ENCODE data around the gene NECTIN1.

The NECTIN1 gene

DNA sequence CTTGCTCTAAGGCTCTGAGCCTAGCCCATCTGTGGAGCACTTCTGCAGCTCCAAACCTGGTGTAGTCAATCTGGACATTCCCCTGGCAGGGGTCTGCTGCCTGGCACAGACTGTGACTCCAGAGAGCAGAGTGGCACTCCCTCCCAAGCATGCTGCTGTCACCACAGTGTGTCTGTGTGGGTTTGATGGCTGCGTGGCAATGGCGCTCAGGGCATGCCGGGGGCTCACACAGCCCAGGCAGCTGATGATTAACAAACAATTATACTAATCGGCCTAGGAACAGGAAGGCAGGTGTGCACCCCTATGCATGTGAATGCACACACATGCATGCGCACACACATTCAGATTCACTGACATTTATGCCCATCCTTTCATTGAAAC lies 9.0 kb upstream of the NECTIN1 start:
- no peak overlapping the region for H3K27ac ChIP-seq
- TF ChIP-seq, protein P1, sequence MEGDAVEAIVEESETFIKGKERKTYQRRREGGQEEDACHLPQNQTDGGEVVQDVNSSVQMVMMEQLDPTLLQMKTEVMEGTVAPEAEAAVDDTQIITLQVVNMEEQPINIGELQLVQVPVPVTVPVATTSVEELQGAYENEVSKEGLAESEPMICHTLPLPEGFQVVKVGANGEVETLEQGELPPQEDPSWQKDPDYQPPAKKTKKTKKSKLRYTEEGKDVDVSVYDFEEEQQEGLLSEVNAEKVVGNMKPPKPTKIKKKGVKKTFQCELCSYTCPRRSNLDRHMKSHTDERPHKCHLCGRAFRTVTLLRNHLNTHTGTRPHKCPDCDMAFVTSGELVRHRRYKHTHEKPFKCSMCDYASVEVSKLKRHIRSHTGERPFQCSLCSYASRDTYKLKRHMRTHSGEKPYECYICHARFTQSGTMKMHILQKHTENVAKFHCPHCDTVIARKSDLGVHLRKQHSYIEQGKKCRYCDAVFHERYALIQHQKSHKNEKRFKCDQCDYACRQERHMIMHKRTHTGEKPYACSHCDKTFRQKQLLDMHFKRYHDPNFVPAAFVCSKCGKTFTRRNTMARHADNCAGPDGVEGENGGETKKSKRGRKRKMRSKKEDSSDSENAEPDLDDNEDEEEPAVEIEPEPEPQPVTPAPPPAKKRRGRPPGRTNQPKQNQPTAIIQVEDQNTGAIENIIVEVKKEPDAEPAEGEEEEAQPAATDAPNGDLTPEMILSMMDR (conservative IDR thresholded peaks at IDR 0.05) = no peak

DNA sequence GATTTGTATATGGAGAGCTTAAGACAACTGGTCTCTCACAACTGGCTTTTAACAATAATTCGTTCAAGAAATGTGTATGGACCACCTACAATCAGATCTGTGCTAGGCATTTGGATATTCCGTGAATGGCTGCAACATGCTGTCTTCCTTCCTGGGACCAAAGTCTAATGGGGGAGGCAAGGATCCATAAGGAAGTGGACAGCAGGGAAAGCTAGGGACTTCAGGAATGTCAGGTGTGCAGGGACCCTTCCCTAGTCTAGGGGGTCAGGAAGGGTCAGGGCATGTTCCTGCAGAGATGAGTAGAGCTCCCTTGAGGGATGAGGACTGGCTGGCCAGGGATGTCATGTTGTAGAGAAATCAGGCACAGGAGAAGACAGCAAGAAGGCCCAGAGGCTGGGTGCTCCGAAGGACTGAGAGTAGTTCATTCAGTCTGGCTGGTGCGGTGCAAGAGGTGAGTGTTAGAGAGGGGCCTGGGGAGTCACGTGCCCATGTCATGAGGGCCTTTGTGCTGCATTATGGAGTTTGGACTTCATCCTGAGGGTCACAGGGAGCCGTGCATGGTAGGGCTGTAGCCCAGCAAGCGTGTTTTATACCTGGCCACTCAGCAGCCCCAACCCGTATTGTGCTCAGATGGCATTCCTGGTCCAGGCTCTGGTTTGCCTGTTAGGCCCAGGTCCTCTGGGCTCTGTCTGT lies 8.5 kb upstream of the NECTIN1 start:
- no peak overlapping the region for H3K27ac ChIP-seq
- TF ChIP-seq, protein P1 (conservative IDR thresholded peaks at IDR 0.05) = no peak

DNA sequence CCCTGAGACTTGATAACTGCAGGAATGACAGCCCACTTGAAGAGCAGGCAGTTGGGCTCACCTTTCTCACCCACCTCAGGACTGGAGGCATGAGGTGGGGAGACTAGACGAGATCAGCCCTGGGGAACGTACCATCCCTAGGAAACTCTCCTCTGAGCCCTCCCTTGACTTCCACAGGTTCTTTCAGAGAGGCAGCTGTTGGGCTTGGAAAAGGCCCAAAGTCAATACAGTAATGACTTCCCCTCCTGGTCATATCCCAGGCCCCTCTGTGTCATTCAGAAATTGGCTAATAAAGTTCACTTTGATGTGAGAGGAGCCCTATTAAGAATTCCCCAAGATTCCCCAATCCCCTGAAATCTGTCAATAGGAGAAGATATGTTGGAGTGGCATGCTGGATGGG lies 5.8 kb upstream of the NECTIN1 start:
- no peak overlapping the region for H3K27ac ChIP-seq
- TF ChIP-seq, protein P1 (conservative IDR thresholded peaks at IDR 0.05) = no peak

DNA sequence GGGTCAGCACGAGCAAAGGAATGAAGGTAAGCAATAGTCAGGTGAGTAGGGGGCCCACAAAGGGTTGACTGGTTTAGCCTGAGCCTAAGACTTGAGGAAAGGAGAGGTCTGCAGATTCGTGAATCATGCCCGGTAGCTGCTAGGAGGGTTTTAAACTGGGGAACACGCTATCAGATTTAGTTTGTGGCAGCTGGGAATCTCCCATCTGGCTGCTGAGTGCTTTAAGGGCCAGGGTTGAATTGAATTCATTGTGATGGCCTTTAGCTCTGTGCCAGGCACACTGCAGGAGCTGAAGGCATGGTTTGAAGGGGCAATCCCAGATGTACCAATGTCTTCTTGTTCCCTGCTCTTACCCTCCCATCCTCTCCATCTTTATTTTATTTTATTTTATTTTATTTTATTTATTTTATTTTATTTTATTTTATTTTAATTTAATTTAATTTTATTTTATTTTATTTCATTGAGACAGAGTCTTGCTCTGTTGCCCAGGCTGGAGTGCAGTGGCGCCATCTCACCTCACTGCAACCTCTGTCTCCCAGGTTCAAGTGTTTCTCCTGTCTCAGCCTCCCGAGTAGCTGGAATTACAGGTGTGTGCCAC lies 1.9 kb upstream of the NECTIN1 start:
- H3K27ac ChIP-seq = peak overlapping the region; percentile 91
- TF ChIP-seq, protein P1 (conservative IDR thresholded peaks at IDR 0.05) = no peak

DNA sequence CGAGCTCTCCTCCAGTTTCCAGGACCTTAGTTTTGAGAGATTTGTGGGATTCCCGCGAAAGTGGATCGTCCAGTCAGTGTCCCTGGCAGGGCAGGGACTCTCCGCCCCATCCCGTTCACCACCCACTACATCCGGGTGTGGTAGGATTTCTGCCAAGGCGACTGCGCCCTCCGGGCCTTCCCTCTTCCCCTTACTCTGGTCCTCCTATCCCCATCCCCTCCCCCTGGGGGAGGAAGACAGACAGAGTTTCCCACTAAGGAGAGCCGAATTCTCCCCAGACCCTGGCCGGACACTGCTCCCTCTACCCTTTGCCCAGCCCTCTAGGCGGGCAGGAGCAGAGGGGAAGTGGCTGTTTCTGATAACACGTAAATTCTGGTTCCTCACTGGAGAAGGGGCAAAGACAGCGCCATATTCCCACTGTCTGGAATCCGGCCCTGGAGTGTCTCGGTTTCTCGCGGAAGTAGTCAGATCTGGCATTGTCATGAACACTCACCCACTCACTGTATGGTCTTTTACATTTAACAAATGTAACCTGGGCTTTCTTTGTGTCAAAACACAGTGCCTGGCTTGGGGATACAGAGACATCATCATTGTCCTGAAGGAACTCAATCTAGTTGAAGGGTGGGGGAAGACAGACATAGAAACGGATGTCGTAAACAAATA lies 1.1 kb upstream of the NECTIN1 start:
- H3K27ac ChIP-seq = peak overlapping the region; percentile 91
- TF ChIP-seq, protein P1 (conservative IDR thresholded peaks at IDR 0.05) = no peak

DNA sequence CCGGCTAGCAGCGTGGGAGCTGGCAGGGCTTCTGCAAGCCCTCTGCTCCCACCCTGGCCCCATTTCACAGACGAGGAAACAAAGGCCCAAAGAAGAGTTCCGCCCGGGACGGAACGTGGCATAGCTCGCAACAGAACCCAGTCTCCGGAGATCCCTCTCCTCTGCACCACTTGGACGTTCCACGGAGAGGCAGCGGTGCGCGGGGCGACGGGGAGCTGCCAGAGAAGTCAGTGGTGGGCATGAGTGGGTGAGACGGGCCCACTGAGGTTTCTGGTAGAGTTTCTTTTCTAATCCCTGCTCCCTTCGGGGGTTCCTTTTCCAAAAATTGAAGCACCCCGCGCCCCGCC lies 554 bp upstream of the NECTIN1 start:
- TF ChIP-seq, protein P1 (conservative IDR thresholded peaks at IDR 0.05) = no peak; the same call in none of the 2 replicates
- peak overlapping the region; percentile 91 for H3K27ac ChIP-seq

DNA sequence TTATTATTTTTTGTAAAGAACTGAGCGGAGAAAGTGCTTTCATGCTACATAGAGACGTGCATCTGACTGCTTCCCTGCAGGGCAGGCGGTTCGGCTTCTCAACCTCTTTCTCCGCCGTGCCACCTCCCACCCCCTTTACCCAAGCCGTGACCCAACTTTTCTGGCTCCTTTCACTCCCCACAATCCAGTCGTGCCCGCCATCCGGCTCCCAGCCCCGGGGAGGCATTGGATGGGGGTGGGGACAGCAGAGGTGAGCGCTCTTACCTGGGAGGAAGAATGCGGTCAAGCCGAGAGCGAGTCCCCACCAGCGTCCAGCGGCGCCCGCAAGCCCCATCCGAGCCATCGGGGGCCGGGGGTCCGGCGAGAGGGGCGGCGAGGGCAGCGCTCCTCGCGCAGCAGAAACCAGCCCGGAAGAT lies 781 bp downstream of the NECTIN1 start:
- TF ChIP-seq, protein P1 (conservative IDR thresholded peaks at IDR 0.05) = no peak
- peak overlapping the region; percentile 91 for H3K27ac ChIP-seq
